Measurements from ENCODE around the gene NRG2. TPM values are rescaled to one million over a fixed set of nuclear protein-coding genes. Genes with fewer than 3 reads are reported as not detected.

The NRG2 gene
- polyA plus RNA-seq, 1 of the 3 experiments (the other 2 are of a cell fraction): 3.7 TPM

DNA sequence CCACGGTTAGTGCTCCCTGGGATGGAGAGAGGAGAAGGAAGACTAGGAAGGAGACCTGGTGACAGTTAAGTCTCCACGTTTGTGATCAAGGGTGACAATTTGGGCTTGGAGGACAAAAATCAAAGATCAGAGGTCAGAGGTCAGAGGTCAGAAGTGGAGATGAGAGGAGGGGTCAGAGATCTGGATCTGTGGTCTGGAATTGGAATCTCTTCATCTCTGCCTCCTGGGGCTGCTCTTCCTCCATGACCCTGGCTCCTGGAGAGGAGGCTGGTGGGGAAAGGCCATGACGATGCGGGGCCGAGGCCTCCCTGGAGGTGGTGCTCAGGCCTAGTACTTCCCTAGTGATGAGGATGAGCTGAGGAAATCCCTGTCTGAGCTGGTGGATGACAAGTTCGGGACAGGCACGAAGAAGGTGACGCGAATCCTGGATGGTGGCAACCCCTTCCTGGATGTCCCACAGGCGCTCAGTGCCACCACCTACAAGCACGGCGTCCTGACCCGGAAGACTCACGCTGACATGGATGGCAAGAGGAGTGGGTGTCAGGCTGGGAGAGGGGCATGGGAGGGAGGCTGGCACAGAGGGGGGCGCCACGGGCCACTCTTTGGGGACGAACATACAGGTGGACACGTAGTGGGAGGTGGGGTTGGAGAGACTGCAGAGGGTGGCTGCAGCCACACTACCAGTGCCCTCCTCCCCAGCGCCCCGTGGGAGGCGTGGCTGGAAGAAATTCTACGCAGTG lies 206.5 kb downstream of the NRG2 start:
- Histone ChIP-seq H3K4me3 (ENCODE audit: low read depth in 2 of 2, low read length in 1 of 2) (no peak overlapping the region), H3K9ac (no peak overlapping the region), H3K27me3 (ENCODE audit: insufficient read depth) (peaks cover 10% of the 10 kb centered on the region), H2AFZ (ENCODE audit: low read depth) (no peak overlapping the region), H3K4me2 (no peak overlapping the region), H3K4me1 (ENCODE audit: control insufficient read depth in 1 of 2, insufficient read depth in 2 of 2, low read depth in 1 of 2, low read length in 1 of 2) (no peaks in the 10 kb centered on the region), H3K9me3 (no peaks in the 10 kb centered on the region), H3F3A (replicated peaks; ENCODE audit: insufficient read depth) (no peaks in the 10 kb centered on the region), H3K27ac (ENCODE audit: low read depth in 2 of 2, low read length in 1 of 2) (no peak overlapping the region), H3K36me3 (replicated peaks in 1 of 2; ENCODE audit: control insufficient read depth in 1 of 2, insufficient read depth in 2 of 2, low read length in 1 of 2) (no peaks in the 10 kb centered on the region), H4K20me1 (ENCODE audit: insufficient read depth) (no peaks in the 10 kb centered on the region), H3K9me2 (no peaks in the 10 kb centered on the region), H3K79me2 (ENCODE audit: insufficient read depth) (no peaks in the 10 kb centered on the region)
- WGBS (ENCODE audit: low lambda C conversion rate): 70% methylated on average over 19 of the region's 22 CpGs
- CTCF ChIA-PET: interaction anchor here (1.0 to 1.8 kb wide), 3 partner anchors 49 to 132 kb away, joined by 3 to 7 read pairs (median 6); no protein-coding TSS in a partner anchor
- DNase-seq: no peak
- TF ChIP-seq CHD2 (IDR thresholded peaks at IDR 0.05; ENCODE audit: low read length, partially characterized antibody): no peak
- no peak for TF ChIP-seq TEAD4 (IDR thresholded peaks at IDR 0.05; ENCODE audit: borderline replicate concordance, insufficient read depth)
- TF ChIP-seq, protein P1, sequence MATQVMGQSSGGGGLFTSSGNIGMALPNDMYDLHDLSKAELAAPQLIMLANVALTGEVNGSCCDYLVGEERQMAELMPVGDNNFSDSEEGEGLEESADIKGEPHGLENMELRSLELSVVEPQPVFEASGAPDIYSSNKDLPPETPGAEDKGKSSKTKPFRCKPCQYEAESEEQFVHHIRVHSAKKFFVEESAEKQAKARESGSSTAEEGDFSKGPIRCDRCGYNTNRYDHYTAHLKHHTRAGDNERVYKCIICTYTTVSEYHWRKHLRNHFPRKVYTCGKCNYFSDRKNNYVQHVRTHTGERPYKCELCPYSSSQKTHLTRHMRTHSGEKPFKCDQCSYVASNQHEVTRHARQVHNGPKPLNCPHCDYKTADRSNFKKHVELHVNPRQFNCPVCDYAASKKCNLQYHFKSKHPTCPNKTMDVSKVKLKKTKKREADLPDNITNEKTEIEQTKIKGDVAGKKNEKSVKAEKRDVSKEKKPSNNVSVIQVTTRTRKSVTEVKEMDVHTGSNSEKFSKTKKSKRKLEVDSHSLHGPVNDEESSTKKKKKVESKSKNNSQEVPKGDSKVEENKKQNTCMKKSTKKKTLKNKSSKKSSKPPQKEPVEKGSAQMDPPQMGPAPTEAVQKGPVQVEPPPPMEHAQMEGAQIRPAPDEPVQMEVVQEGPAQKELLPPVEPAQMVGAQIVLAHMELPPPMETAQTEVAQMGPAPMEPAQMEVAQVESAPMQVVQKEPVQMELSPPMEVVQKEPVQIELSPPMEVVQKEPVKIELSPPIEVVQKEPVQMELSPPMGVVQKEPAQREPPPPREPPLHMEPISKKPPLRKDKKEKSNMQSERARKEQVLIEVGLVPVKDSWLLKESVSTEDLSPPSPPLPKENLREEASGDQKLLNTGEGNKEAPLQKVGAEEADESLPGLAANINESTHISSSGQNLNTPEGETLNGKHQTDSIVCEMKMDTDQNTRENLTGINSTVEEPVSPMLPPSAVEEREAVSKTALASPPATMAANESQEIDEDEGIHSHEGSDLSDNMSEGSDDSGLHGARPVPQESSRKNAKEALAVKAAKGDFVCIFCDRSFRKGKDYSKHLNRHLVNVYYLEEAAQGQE (IDR thresholded peaks at IDR 0.05; ENCODE audit: low read depth, low read length): no peak
- TF ChIP-seq, protein P2, sequence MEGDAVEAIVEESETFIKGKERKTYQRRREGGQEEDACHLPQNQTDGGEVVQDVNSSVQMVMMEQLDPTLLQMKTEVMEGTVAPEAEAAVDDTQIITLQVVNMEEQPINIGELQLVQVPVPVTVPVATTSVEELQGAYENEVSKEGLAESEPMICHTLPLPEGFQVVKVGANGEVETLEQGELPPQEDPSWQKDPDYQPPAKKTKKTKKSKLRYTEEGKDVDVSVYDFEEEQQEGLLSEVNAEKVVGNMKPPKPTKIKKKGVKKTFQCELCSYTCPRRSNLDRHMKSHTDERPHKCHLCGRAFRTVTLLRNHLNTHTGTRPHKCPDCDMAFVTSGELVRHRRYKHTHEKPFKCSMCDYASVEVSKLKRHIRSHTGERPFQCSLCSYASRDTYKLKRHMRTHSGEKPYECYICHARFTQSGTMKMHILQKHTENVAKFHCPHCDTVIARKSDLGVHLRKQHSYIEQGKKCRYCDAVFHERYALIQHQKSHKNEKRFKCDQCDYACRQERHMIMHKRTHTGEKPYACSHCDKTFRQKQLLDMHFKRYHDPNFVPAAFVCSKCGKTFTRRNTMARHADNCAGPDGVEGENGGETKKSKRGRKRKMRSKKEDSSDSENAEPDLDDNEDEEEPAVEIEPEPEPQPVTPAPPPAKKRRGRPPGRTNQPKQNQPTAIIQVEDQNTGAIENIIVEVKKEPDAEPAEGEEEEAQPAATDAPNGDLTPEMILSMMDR (IDR thresholded peaks at IDR 0.05): no peak
- no peak for TF ChIP-seq EZH2phosphoT487 (IDR thresholded peaks at IDR 0.05; ENCODE audit: borderline replicate concordance, low read depth)
- TF ChIP-seq GATA2 (CRISPR knock-in tag; IDR thresholded peaks at IDR 0.05): no peak
- no peak for TF ChIP-seq POLR2AphosphoS5 (IDR thresholded peaks at IDR 0.05; ENCODE audit: low read depth, low read length)
- TF ChIP-seq, protein P3, sequence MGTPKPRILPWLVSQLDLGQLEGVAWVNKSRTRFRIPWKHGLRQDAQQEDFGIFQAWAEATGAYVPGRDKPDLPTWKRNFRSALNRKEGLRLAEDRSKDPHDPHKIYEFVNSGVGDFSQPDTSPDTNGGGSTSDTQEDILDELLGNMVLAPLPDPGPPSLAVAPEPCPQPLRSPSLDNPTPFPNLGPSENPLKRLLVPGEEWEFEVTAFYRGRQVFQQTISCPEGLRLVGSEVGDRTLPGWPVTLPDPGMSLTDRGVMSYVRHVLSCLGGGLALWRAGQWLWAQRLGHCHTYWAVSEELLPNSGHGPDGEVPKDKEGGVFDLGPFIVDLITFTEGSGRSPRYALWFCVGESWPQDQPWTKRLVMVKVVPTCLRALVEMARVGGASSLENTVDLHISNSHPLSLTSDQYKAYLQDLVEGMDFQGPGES (IDR thresholded peaks at IDR 0.05; ENCODE audit: low read depth, low read length): no peak
- TF ChIP-seq ELF1 (IDR thresholded peaks at IDR 0.05): no peak
- TF ChIP-seq SIN3A (IDR thresholded peaks at IDR 0.05; ENCODE audit: borderline replicate concordance, low read depth, low read length): no peak
- TF ChIP-seq, protein P4, sequence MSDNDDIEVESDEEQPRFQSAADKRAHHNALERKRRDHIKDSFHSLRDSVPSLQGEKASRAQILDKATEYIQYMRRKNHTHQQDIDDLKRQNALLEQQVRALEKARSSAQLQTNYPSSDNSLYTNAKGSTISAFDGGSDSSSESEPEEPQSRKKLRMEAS (IDR thresholded peaks at IDR 0.05; ENCODE audit: low read depth): no peak
- no peak for TF ChIP-seq RXRA (IDR thresholded peaks at IDR 0.05; ENCODE audit: borderline replicate concordance, low read depth)
- TF ChIP-seq TCF12 (IDR thresholded peaks at IDR 0.05): no peak
- TF ChIP-seq NFIC (IDR thresholded peaks at IDR 0.05; ENCODE audit: borderline replicate concordance): no peak
- TF ChIP-seq EP300 (IDR thresholded peaks at IDR 0.05; ENCODE audit: borderline replicate concordance in 1 of 2, low read depth in 1 of 2, low read length in 1 of 2): no peak
- no peak for TF ChIP-seq FOXM1 (IDR thresholded peaks at IDR 0.05; ENCODE audit: low read depth)
- no peak for TF ChIP-seq TAF1 (IDR thresholded peaks at IDR 0.05; ENCODE audit: borderline replicate concordance, low read depth, low read length)
- POLR2A ChIA-PET: no interaction called here
